ENCODE data around the gene ALPK1.

Gene ALPK1

DNA sequence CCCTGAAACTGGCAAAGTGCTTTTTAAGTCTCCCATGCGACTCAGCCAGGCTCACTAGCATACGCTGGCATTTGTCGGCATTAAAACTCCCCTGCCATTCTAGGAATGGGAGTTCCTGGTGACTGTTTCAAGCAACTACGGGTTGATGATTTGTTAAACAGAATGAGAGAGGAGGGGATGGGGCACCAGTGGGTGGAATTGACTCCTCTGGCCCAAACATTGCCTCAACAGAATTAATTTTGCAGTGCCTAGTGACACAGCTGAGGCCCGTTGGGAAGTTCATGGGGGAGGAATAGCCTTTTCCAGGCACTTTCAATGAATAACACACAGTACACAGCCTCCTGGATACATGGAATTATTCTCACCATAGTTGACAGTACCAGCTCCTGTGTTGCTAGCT is 188.8 kb downstream of the ALPK1 start:
- no peak for TF ChIP-seq FOXP2 (optimal IDR thresholded peaks at IDR 0.05; ENCODE audit: borderline replicate concordance, extremely low read depth, extremely low read length, insufficient read depth)
- TF ChIP-seq POLR2AphosphoS5 (IDR thresholded peaks at IDR 0.05; ENCODE audit: low read depth, low read length), result no peak
- TF ChIP-seq TAF1 (IDR thresholded peaks at IDR 0.05; ENCODE audit: borderline replicate concordance, insufficient read depth, low read length), result no peak
- no peak for TF ChIP-seq SIN3A (IDR thresholded peaks at IDR 0.05; ENCODE audit: borderline replicate concordance, insufficient read depth, low read length)
- TF ChIP-seq, protein P1, sequence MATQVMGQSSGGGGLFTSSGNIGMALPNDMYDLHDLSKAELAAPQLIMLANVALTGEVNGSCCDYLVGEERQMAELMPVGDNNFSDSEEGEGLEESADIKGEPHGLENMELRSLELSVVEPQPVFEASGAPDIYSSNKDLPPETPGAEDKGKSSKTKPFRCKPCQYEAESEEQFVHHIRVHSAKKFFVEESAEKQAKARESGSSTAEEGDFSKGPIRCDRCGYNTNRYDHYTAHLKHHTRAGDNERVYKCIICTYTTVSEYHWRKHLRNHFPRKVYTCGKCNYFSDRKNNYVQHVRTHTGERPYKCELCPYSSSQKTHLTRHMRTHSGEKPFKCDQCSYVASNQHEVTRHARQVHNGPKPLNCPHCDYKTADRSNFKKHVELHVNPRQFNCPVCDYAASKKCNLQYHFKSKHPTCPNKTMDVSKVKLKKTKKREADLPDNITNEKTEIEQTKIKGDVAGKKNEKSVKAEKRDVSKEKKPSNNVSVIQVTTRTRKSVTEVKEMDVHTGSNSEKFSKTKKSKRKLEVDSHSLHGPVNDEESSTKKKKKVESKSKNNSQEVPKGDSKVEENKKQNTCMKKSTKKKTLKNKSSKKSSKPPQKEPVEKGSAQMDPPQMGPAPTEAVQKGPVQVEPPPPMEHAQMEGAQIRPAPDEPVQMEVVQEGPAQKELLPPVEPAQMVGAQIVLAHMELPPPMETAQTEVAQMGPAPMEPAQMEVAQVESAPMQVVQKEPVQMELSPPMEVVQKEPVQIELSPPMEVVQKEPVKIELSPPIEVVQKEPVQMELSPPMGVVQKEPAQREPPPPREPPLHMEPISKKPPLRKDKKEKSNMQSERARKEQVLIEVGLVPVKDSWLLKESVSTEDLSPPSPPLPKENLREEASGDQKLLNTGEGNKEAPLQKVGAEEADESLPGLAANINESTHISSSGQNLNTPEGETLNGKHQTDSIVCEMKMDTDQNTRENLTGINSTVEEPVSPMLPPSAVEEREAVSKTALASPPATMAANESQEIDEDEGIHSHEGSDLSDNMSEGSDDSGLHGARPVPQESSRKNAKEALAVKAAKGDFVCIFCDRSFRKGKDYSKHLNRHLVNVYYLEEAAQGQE (IDR thresholded peaks at IDR 0.05; ENCODE audit: insufficient read depth in 1 of 2, low read depth in 2 of 2, low read length in 2 of 2), result no peak
